ENCODE data around the gene RBM42.
"Not testable (repeated sequence)": the region's sequence is repeated elsewhere in the genome, so short reads cannot be mapped to it uniquely, and the experiment has no call there.

Gene RBM42, protein sequence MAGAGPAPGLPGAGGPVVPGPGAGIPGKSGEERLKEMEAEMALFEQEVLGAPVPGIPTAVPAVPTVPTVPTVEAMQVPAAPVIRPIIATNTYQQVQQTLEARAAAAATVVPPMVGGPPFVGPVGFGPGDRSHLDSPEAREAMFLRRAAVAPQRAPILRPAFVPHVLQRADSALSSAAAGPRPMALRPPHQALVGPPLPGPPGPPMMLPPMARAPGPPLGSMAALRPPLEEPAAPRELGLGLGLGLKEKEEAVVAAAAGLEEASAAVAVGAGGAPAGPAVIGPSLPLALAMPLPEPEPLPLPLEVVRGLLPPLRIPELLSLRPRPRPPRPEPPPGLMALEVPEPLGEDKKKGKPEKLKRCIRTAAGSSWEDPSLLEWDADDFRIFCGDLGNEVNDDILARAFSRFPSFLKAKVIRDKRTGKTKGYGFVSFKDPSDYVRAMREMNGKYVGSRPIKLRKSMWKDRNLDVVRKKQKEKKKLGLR

DNA sequence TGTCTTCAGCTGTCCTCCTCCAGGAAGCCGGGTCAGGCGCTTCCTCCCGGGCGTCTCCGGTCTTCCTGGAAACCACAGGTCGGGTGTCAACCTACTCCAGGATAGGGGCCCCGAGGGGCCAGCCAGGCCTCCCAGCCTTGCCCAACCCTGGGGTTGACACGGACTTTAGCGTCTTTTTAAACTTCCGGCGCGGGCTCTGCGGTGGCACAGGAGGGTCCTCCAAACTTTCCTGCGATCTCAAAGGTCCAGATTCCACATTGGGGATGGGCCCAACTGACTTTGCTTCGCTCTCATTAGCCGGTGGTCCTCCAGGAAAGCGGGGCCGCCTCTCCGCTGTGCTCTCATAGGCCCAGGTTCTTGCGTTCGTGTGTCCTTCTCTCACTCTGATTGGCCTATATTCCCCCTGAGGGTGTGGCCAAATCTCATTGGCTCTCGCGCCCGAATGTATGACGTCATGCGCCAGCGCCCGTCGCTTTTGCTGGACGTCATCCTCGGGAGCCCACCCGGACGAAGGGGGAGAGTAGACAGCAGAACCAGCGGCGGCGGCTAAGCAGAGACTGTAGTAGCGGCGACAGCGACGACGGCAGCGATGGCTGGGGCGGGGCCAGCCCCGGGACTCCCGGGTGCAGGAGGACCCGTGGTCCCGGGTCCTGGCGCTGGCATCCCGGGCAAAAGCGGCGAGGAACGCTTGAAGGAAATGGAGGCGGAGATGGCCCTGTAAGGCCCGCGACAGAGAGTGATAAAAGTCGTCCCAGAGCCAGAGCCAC is at the start of gene RBM42:
Gene RBM42 (plus strand): TSS at position 472 of the 767 bp plus-strand sequence. CDS start 118 bp downstream, at position 590.
- DNase-seq (ENCODE audit: low spot score), result peak; percentile 95

DNA sequence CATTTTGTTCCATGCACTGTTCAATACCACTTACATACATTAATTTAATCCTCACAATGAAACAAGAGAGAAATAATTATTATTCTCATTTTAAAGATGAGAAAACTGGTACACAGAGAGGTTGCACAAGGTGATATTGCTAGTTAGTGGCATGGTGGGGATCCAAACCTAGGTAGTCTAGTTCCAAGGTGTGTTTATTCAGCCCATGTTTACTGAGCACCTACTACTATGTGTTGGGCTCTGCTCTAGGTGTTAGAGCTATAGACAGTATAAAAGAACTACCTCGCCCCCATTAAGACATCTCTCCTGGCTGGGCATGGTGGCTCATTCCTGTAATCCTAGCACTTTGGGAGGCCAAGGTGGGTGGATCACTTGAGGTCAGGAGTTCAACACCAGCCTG is 46.1 kb upstream of the RBM42 start:
- no peak for DNase-seq (ENCODE audit: low spot score)

DNA sequence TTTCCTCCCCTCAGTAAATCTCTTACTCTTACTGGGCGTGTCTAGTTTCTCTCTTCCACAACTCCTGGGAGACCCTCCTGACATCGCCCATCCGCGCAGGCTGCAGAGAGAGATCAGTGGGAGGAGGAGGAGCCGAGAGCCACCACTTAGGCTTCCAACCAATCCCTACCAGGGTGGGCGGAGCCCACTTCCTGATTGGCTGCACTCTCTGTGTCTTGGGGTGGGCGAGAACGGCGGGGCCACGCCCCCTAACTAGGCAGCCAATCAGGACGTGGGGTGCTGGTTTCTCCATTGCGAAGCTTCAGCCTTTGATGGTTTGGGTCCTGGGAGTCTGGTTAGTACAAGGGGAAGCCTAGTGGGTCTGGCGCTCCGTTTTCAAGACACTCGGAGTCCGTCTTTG is 43.0 kb upstream of the RBM42 start, which contains the start of gene PMIS2:
Gene PMIS2 (plus strand): TSS at position 326 of the 400 bp plus-strand sequence. CDS start 87 bp downstream, outside the sequence.
- no peak for DNase-seq (ENCODE audit: low spot score)

DNA sequence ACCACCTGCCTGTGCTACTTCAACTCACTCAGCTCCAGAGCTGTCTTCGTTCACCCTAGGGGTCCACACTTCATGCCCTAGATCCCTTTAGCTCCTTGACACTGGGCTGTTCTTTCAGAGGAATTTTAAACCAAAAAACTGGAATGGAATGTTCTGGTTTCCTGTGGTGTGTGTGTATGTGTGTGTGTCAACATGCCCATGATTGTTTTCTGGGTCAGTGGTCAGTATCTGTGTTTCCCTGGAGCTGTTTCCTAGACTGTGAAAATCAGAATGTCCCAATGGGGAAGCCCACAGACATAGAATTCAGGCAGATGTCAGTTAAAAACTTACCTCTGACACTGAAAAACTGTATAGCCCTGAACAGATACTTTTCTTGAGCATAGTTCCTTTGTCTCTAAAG is 41.5 kb upstream of the RBM42 start:
- DNase-seq (ENCODE audit: low spot score), result no peak

DNA sequence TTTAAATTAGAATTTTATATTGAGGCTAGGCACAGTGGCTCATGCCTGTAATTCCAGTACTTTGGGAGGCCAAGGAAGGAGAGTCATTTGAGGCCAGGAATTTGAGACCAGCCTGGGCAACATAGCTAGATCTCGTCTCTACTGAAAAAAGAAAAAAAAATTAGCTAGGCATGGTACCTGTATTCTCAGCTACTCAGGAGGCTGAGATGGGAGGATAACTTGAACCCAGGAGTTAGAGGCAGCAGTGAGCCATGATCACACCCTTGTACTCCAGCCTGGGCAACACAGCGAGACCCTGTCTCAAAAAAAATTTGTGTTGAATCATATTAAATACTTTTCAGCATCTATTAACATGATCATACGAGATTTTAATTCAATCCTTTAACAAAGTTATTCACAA is 38.0 kb upstream of the RBM42 start:
- no peak for DNase-seq (ENCODE audit: low spot score)

DNA sequence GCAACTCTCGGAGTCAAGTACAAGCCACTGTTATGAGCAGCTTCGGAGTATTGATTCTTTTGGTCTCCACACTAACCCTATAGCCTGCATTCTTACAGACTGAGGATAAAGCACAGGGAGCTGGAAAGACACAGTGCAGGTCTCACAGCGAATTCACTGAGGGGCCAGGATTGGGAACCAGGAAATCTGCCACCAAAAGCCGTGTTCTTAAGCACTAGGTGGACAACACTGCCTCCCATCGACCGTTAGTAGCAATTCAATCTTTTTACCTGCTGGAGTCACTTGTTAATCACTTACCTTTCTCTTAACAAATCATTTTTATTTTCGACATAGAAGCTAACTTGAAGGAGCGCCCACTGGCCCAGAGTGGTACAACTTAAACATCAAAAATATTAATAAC is 36.6 kb upstream of the RBM42 start:
- DNase-seq (ENCODE audit: low spot score), result peak; percentile 5

DNA sequence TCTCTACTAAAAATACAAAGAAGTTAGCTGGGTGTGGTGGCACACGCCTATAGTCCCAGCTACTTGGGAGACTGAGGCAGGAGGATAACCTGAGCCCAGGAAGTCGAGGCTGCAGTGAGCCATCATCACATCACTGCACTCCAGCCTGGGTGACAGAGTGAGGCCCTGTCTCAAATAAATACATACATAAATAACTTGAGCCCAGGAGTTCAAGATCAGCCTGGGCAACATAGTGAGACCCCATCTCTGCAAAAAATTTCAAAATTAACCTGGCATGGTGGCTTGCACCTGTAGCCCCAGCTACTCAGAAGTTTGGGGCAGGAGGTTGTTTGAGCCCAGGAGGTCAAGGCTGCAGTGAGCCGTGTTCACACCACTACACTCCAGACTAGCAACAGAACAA is 33.8 kb upstream of the RBM42 start:
- not testable (repeated sequence) for DNase-seq (ENCODE audit: low spot score)

DNA sequence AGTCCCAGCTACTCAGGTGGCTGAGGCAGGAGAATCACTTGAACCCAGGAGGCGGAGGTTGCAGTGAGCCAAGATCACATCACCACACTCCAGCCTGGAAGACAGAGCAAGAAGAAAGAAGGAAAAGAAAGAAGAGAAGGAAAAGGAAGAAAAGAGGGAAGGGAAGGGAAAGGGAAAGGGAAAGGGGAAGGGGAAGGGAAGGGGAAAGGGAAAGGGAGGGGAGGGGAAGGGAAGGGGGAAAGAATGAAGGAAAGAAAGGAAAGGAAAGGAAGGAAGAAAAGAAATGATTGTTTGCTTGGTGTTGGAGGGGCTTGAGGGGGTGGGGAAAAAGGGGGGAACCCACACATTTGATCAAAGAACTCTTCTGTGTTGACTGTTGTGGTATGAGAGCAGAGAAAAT is 32.9 kb upstream of the RBM42 start:
- no peak for DNase-seq (ENCODE audit: low spot score)

DNA sequence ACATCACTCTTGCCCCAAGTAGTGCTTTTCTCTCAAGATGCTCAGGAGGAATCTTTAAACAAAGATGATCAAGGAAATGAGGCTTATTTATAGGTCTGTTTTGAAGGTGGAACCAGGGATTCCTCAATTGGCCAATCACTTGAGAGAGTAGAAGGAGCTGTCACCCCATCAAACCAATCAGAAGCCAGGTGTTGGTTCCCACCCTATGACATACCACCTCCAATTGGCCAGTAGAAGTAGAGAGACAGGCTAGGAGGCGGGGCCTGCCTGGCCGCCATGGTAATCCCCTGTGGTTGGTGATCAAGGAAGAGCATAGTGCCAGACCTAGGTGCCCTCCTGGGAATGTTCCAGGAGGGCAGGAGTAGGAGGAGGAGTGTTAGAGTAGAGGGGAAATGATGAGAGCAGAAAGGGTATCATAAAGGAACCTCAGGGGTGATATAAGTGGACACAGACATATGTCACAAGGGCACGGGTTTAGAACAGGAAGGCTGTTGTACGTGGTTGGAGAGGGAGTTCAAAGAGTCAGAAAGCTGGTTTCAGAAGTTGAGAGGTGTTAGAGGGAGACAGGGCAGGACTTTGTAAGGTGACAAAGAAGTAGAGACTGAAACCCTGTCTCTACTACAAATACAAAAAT is 32.4 kb upstream of the RBM42 start:
- DNase-seq (ENCODE audit: low spot score), result no peak

DNA sequence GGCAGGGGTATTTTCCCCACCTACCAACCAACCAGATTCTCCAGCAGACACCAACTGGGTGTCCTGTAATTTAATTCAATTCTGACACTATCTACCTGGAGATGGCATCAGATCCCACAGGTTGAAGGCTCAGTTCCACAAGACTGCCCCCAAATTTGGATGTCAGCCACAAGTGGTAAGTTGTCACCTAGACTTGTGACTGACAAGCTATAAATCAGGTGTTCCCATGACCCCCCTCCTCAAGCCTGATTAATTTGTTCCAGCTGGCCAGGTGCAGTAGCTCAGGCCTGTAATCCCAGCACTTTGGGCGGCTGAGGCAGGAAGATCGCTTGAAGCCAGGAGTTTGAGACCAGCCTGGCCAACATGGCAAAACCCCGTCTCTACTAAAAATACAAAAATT is 26.9 kb upstream of the RBM42 start:
- DNase-seq (ENCODE audit: low spot score), result no peak

DNA sequence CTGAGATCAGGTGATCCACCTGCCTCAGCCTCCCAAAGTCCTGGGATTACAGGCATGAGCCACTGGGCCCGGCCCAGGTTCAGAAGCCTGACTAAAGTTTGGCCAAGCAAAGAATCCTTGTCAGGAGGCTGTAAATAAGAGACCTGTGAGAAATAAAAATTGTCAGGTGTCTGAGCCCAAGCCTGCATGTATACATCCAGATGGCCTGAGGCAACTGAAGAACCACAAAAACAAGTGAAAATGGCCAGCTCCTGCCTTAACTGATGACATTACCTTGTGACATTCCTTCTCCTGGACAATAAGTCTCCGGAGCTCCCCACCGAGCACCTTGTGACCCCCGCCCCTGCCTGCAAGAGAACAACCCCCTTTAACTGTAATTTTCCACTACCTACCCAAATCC is 24.4 kb upstream of the RBM42 start:
- DNase-seq (ENCODE audit: low spot score), result not testable (repeated sequence)

DNA sequence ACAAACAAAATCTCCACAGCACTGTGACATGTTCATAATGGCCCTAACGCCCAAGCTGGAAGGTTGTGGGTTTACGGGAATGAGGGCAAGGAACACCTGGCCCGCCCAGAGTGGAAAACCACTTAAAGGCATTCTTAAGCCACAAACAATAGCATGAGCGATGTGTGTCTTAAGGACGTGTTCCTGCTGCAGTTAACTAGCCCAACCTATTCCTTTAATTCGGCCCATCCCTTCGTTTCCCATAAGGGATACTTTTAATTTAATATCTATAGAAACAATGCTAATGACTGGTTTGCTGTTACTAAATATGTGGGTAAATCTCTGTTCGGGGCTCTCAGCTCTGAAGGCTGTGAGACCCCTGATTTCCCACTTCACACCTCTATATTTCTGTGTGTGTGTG is 21.7 kb upstream of the RBM42 start:
- not testable (repeated sequence) for DNase-seq (ENCODE audit: low spot score)

DNA sequence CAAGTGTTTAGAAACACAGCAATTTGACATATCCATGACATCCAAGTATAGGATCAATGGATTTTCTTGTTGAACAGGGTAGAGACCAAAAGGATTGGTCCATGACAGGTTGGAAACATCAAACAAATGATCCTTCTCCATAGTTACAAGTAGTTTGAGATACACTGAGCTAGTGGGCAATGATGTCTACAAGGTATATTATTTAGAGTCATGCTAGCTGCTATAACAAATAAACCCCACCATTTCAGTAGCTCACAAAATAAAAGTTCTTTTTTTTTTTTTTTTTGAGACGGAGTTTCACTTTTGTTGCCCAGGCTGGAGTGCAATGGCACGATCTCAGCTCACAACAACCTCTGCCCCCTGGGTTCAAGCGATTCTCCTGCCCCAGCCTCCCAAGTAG is 21.2 kb upstream of the RBM42 start:
- DNase-seq (ENCODE audit: low spot score), result no peak

DNA sequence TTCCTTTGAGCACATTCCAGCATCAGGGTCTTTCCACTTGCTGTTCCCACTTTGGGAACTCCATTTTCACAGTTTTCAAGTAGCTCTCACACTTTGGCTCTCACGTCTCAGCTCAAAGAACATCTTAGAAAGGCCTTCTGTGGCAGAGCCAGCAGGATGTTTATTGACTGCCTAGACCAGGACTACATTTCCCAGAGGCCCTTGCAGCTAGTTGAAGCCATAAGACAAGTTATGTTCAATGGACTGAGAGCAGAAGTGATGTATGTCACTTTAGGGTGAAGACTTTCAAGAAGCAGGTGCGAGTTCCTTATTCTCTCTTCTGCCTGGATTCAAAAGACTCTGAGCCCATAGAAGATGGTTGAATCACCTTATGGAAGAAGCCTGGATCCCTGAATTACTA is 20.6 kb upstream of the RBM42 start:
- DNase-seq (ENCODE audit: low spot score), result no peak

DNA sequence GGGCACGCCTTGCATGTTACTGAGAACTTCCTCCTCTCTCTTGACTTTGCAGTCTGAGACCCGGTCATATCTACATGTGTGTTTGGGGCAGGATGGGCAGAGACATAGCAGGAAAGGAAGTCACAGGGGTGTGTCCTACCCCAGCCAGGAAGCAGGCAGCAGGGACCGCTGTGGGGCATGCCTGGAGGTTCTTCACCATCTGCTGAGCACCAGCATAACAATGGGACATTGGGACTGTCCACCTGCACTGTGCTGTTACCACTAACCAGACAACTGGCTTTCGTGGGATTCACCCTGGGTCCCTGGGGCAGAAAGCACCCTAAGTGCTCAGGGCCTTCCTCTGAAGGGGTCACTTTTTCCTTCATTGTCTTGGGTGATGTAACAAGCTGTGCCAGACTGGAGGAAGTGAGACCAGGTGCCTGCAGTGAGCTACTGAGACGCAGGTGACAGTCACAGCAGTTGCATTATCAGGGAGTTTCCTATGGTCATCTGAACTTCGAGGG is 18.9 kb upstream of the RBM42 start:
- no peak for DNase-seq (ENCODE audit: low spot score)

DNA sequence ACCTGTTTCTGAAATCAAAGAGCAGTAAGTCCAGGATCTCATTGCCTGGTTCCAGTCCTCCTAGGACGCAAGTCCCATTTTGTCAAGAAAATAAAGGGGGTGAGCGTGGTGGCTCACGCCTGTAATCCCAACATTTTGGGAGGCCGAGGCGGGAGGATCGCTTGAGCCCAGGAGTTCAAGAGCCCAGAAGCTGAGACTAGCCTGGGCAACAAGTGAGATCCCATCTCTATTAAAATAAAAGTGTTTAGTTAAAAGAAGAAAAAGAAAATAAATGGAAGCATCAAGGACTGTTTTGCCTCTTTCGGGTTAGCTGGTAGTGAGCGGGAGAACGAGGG is 16.6 kb upstream of the RBM42 start:
- DNase-seq (ENCODE audit: low spot score), result no peak

DNA sequence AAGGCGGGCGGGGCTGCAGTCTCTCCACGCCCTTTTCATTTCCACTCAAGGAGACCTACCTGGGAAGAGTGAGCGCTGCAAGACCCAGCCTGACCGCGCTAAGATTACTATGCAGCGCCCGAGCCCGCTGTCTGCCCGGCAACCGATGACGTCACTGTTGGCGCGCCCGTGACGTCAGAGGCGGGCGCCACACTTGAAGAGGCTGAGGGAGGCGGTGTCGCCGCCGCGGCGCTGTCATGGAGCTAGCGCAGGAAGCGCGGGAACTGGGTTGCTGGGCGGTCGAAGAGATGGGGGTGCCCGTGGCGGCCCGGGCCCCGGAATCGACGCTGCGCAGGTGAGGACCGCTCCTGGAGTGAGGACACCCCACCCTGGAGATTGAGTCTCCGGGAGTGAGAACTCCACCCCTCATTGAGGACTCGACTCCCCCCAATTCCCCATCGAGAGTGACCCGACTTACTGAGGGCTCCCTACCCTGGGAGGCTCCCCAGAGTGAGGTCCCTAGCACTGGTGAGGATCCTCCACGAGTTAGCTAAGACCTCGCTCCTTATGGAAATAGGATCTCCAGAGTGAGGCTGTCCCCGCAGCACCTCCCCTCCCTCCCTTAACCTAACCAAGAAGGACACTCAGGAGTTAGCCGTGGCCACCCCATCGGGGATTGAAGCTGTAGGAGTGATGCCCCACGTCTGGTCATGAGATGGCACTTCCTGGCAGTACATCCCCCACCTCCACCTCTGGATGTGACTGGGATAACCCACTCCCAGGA is 16.1 kb upstream of the RBM42 start, which contains the start of gene HAUS5:
Gene HAUS5 (plus strand): TSS at position 177 of the 763 bp plus-strand sequence. CDS start 60 bp downstream, at position 237.
- peak; percentile 84 for DNase-seq (ENCODE audit: low spot score)

DNA sequence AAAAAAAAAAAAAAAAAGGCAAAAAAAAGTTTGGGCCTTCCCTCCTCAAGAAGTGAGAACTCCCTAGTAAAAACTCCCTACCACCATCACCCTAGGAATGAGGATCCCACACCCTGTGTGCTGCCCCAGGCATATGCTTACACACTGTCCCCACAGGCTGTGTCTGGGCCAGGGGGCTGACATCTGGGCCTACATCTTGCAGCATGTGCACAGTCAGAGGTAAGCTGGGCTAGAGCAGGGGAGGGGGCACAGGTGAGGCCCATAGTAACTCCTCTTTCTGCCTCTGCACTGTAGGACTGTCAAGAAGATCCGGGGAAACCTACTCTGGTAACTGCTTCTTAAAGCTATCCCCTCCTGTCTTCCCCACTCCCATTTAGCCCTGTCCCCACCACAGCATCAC is 15.3 kb upstream of the RBM42 start:
- DNase-seq (ENCODE audit: low spot score), result no peak

DNA sequence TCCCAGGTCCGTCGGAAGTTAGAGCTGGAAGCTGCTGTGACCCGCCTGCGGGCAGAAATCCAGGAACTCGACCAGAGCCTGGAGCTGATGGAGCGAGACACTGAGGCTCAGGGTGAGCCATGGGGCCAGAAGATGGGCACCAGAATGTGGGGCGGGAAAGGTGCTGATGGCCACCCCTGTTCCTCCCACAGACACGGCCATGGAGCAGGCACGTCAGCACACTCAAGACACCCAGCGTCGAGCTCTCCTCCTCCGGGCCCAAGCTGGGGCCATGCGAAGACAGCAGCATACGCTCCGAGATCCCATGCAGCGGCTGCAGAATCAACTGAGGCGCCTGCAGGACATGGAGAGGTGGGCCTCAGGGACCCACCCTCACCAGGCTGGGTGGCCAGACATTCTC is 13.8 kb upstream of the RBM42 start:
- DNase-seq (ENCODE audit: low spot score), result no peak

DNA sequence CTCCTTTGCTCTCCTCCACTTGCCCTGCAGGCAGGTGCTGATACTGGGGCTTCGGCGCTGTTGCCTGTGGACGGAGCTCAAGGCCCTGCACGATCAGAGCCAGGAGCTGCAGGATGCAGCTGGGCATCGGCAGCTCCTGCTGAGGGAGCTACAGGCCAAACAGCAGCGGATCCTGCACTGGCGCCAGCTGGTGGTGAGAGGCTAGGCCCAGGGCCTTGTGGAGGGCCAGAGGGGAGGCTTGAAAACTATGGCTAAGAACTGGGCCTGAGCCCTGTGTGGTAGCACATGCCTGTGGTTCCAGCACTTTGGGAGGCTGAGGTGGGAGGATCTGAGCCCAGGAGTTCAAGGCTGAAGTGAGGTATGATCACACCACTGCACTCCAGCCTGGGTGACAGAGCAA is 10.0 kb upstream of the RBM42 start:
- DNase-seq (ENCODE audit: low spot score), result no peak

DNA sequence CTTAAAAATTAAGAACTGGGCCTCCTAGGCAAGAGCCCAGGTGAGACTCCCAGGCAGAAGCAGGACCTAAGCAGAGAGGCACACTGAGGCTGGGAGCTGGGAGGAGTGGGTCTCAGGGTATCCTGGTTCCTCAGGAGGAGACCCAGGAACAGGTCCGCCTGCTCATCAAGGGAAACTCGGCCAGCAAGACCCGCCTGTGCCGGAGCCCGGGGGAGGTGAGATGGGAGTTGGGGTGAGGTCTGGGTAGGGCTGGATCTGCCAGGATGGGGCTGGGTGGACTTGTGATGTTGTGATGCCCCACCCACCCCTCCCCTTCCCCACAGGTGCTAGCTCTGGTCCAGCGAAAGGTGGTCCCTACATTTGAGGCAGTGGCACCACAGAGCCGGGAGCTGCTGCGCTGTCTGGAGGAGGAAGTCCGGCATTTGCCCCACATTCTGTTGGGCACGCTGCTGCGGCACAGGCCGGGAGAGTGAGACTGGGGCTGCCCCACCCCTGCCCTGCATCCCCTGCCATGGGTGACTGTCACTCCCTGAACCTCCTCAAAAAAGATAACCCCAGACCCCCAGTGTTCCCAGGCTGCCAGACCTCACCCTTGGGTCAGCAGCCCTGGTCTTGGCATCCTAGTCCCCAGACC is 9.4 kb upstream of the RBM42 start:
- no peak for DNase-seq (ENCODE audit: low spot score)
